Neural cell (in vitro differentiated cells): ENCODE measurements around the gene DTD1.
A peak's percentile ranks its signal among the peaks of the same experiment; 100 is the strongest.

Source experiments
- EZH2 ChIP-seq: fragments of 200-600, 300-800 bp; shearing (Covaris generic), sonication (generic); IDR thresholded peaks from 2 replicates; pipeline ENCODE4 v1.6.1; 2014; ENCODE audit warnings: antibody characterized with exemption, low read length, borderline replicate concordance, mild to moderate bottlenecking; ENCODE audit not compliant: insufficient read depth, poor library complexity, severe bottlenecking
- POLR2AphosphoS5 ChIP-seq: IDR thresholded peaks from 2 replicates; pipeline ENCODE4 v1.6.1; 2012
- RAD21 ChIP-seq: fragments of 450-650 bp; conservative IDR thresholded peaks from 2 replicates; pipeline ENCODE4 v1.6.1; 2014; ENCODE audit warnings: antibody characterized with exemption, mild to moderate bottlenecking, moderate library complexity
- TF ChIP-seq, protein P1 (sequence below): IDR thresholded peaks from 2 replicates; pipeline ENCODE4 v1.6.1; 2012; ENCODE audit warnings: borderline replicate concordance
- TF ChIP-seq, protein P2 (sequence below): fragments of 450-650 bp; IDR thresholded peaks from 2 replicates; pipeline ENCODE4 v1.5.1; 2014; ENCODE audit warnings: antibody characterized with exemption, mild to moderate bottlenecking, moderate library complexity; ENCODE audit not compliant: poor library complexity, severe bottlenecking

DNA sequence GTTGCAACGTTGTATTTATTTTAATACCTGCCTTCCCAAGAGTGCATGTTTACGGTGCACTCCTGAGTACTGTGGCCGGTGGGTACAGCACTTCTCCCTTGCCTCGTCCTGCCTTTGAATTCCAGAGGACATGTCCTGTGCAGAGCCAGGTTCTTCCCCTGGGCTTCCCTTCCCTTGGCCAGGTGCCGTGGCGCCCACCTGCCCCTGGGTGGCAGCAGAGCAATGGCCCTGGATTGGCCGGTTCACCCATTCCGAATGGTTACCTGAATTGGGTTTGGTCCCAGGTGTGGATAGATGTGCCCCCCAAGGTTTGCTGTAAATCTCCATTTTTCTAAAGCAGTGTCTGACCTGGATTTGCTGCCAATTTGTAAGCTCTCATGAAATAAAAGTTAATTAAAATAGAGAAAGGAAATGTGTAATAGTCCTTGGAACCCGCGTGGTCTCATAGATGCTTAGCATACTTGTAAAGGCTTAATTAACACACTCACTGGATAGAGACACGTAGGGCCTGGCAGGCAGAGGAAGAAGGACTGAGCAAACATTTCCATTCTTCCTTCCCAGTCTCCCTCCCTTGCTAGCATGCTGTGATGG is 40.6 kb downstream of the DTD1 start:
- TF ChIP-seq, protein P1, sequence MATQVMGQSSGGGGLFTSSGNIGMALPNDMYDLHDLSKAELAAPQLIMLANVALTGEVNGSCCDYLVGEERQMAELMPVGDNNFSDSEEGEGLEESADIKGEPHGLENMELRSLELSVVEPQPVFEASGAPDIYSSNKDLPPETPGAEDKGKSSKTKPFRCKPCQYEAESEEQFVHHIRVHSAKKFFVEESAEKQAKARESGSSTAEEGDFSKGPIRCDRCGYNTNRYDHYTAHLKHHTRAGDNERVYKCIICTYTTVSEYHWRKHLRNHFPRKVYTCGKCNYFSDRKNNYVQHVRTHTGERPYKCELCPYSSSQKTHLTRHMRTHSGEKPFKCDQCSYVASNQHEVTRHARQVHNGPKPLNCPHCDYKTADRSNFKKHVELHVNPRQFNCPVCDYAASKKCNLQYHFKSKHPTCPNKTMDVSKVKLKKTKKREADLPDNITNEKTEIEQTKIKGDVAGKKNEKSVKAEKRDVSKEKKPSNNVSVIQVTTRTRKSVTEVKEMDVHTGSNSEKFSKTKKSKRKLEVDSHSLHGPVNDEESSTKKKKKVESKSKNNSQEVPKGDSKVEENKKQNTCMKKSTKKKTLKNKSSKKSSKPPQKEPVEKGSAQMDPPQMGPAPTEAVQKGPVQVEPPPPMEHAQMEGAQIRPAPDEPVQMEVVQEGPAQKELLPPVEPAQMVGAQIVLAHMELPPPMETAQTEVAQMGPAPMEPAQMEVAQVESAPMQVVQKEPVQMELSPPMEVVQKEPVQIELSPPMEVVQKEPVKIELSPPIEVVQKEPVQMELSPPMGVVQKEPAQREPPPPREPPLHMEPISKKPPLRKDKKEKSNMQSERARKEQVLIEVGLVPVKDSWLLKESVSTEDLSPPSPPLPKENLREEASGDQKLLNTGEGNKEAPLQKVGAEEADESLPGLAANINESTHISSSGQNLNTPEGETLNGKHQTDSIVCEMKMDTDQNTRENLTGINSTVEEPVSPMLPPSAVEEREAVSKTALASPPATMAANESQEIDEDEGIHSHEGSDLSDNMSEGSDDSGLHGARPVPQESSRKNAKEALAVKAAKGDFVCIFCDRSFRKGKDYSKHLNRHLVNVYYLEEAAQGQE, result no peak
- TF ChIP-seq RAD21 (peak; percentile 58), EZH2 (no peak), POLR2AphosphoS5 (no peak)
- TF ChIP-seq, protein P2, sequence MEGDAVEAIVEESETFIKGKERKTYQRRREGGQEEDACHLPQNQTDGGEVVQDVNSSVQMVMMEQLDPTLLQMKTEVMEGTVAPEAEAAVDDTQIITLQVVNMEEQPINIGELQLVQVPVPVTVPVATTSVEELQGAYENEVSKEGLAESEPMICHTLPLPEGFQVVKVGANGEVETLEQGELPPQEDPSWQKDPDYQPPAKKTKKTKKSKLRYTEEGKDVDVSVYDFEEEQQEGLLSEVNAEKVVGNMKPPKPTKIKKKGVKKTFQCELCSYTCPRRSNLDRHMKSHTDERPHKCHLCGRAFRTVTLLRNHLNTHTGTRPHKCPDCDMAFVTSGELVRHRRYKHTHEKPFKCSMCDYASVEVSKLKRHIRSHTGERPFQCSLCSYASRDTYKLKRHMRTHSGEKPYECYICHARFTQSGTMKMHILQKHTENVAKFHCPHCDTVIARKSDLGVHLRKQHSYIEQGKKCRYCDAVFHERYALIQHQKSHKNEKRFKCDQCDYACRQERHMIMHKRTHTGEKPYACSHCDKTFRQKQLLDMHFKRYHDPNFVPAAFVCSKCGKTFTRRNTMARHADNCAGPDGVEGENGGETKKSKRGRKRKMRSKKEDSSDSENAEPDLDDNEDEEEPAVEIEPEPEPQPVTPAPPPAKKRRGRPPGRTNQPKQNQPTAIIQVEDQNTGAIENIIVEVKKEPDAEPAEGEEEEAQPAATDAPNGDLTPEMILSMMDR, result peak; percentile 57
